Upper lobe of left lung (tissue), 6 donors: Measurements from ENCODE around the gene PPM1H. TPM values are rescaled to one million over a fixed set of nuclear protein-coding genes. Genes with fewer than 3 reads are reported as not detected.

Source experiments
- ATAC-seq, 2 donors: fragments of 200-7000 bp; cut with Tn5 transposase; one replicate each; pipeline ENCODE4 v1.9.1; 2022; ENCODE audit warnings: mild to moderate bottlenecking in 2 of 2, moderate library complexity in 2 of 2; ENCODE audit not compliant: low FRiP score in 2 of 2
- DNase-seq, 2 donors: peaks; one replicate each; pipeline ENCODE4 v3.0.0-alpha.2; 2019 to 2020
- H3K27ac ChIP-seq, 4 donors: fragments of 200-600 bp; sonication (generic); one replicate each; pipeline ENCODE4 v1.5.1; 2016 to 2019
- H3K27me3 ChIP-seq, 4 donors: fragments of 200-600 bp; sonication (generic); one replicate each; pipeline ENCODE4 v1.5.1; 2017 to 2019
- H3K36me3 ChIP-seq, 4 donors: fragments of 200-600 bp; sonication (generic); one replicate each; pipeline ENCODE4 v1.5.1; 2016 to 2019
- H3K4me1 ChIP-seq, 4 donors: fragments of 200-600 bp; sonication (generic); one replicate each; pipeline ENCODE4 v1.5.1; 2018 to 2019
- H3K4me3 ChIP-seq, 4 donors: fragments of 200-600 bp; sonication (generic); one replicate each; pipeline ENCODE4 v1.5.1; 2017 to 2019; ENCODE audit warnings: mild to moderate bottlenecking in 2 of 4, moderate library complexity in 1 of 4
- H3K9me3 ChIP-seq, 4 donors: fragments of 200-600 bp; sonication (generic); one replicate each; pipeline ENCODE4 v1.5.1; 2018 to 2019
- CTCF ChIP-seq, 6 experiments: fragments of 450-650 bp in 4 of 6; fragments of 200-600 bp in 2 of 6; sonication (generic) in 2 of 6; IDR thresholded peaks; one replicate each; pipeline ENCODE4 v1.5.1; 2016 to 2019; ENCODE audit warnings: antibody characterized with exemption in 6 of 6
- EP300 ChIP-seq, 4 donors: sonication (generic); formaldehyde crosslinking; IDR thresholded peaks; one replicate each; pipeline ENCODE4 v1.5.1; 2017; ENCODE audit warnings: antibody characterized with exemption in 4 of 4, control low read depth in 2 of 4
- POLR2A ChIP-seq, 4 donors: fragments of 450-650 bp; IDR thresholded peaks; one replicate each; pipeline ENCODE4 v1.5.1; 2016 to 2017; ENCODE audit warnings: antibody characterized with exemption in 4 of 4, mild to moderate bottlenecking in 2 of 4
- POLR2AphosphoS5 ChIP-seq, 2 donors: sonication (generic); formaldehyde crosslinking; IDR thresholded peaks; one replicate each; pipeline ENCODE4 v1.5.1; 2017; ENCODE audit warnings: antibody characterized with exemption in 2 of 2
- WGBS, 2 donors: methylation state at CpG; one replicate each; pipeline ENCODE4 v1.1.5; 2017 to 2018; 5-methylcytosine and 5-hydroxymethylcytosine counted together
- total RNA-seq, 6 donors: library from RNA; depleted of rRNA in 4 of 6; stranded (reverse); fragments of >200 nt in 4 of 6; gene quantifications; one replicate each; pipeline versions ENCODE4 v1.1.0 to v1.2.1, GENCODE V29; 2016 to 2021
- donor health status: DM: no; HTN: no; CAD: no; lungs with moderate emphysema.
- donor health status: DM: no; HTN: yes; CAD: no; lungs with severe emphysema.

PPM1H gene
- total RNA-seq, 6 donors from 2014 or later, result 4.2 to 14.2 (median 8.4) TPM

- Histone ChIP-seq H3K27me3 (no peaks in the 10 kb centered on the region), H3K27ac (no peak overlapping the region), H3K36me3 (no peaks in the 10 kb centered on the region), H3K4me1 (peaks cover 0 to 5% (median 2%) of the 10 kb centered on the region in 4 donors), H3K9me3 (no peaks in the 10 kb centered on the region), H3K4me3 (no peak overlapping the region)
- TF ChIP-seq CTCF (IDR thresholded peaks at IDR 0.05), result no peak
- TF ChIP-seq POLR2A (IDR thresholded peaks at IDR 0.05), result no peak
- TF ChIP-seq POLR2AphosphoS5 (IDR thresholded peaks at IDR 0.05), result no peak
- TF ChIP-seq EP300 (IDR thresholded peaks at IDR 0.05), result no peak
- 82 to 92% methylated on average over 8 of the region's 8 CpGs for WGBS, 2 donors
- ATAC-seq (no peak), DNase-seq (no peak)
Observed at GRCh38 chr12:62655666-62656151, 279.2 kb downstream of the PPM1H start.

GRCh38 chr12:62654326-62655241 lies 280.4 kb downstream of the PPM1H start:
- Histone ChIP-seq H3K36me3 (no peaks in the 10 kb centered on the region), H3K27ac (no peak overlapping the region), H3K4me1 (peaks cover 0 to 5% (median 0%) of the 10 kb centered on the region in 4 donors), H3K9me3 (no peaks in the 10 kb centered on the region), H3K27me3 (no peaks in the 10 kb centered on the region), H3K4me3 (no peak overlapping the region)
- TF ChIP-seq POLR2AphosphoS5 (IDR thresholded peaks at IDR 0.05) (no peak), EP300 (IDR thresholded peaks at IDR 0.05) (no peak), CTCF (IDR thresholded peaks at IDR 0.05) (no peak), POLR2A (IDR thresholded peaks at IDR 0.05) (no peak)
- ATAC-seq, result no peak
- WGBS, 2 donors, result 84 to 89% methylated on average over 21 of the region's 21 CpGs
- no peak for DNase-seq

- Histone ChIP-seq H3K27me3 (no peaks in the 10 kb centered on the region), H3K4me1 (no peaks in the 10 kb centered on the region), H3K9me3 (no peaks in the 10 kb centered on the region), H3K36me3 (no peaks in the 10 kb centered on the region), H3K4me3 (no peak overlapping the region), H3K27ac (no peak overlapping the region)
- no peak for ATAC-seq
- no peak for DNase-seq
- 84 to 87% methylated on average over 6 of the region's 6 CpGs for WGBS, 2 donors
- TF ChIP-seq EP300 (IDR thresholded peaks at IDR 0.05), result no peak
- TF ChIP-seq POLR2AphosphoS5 (IDR thresholded peaks at IDR 0.05), result no peak
- TF ChIP-seq CTCF (IDR thresholded peaks at IDR 0.05), result no peak
- TF ChIP-seq POLR2A (IDR thresholded peaks at IDR 0.05), result no peak
Observed at GRCh38 chr12:62653740-62654139, 281.2 kb downstream of the PPM1H start.

- Histone ChIP-seq H3K27me3 (no peaks in the 10 kb centered on the region), H3K4me3 (no peak overlapping the region), H3K9me3 (no peaks in the 10 kb centered on the region), H3K27ac (no peak overlapping the region), H3K36me3 (no peaks in the 10 kb centered on the region), H3K4me1 (no peaks in the 10 kb centered on the region)
- DNase-seq (no peak), ATAC-seq (no peak)
- TF ChIP-seq POLR2A (IDR thresholded peaks at IDR 0.05) (no peak), EP300 (IDR thresholded peaks at IDR 0.05) (no peak), POLR2AphosphoS5 (IDR thresholded peaks at IDR 0.05) (no peak), CTCF (IDR thresholded peaks at IDR 0.05) (no peak)
- WGBS, 2 donors, result 52 to 67% methylated on average over 3 of the region's 3 CpGs
Observed at GRCh38 chr12:62653304-62653703, 281.6 kb downstream of the PPM1H start.
